Panc1 (cell line): ENCODE data around the gene DUS1L. TPM values are rescaled to one million over a fixed set of nuclear protein-coding genes. Genes with fewer than 3 reads are reported as not detected.

Source experiments
- ATAC-seq: fragments of 200-7000 bp; cut with Tn5 transposase; 2 replicates; pipeline ENCODE4 v1.9.1; 2020; ENCODE audit warnings: mild to moderate bottlenecking, moderate library complexity
- BruUV-seq: library from RNA; stranded (reverse); fragments of 400-500 nt; replicated peaks from 2 replicates; lab custom pipeline; 2021; lab: Mats Ljungman, UMichigan
- CTCF ChIA-PET: fragments of 300-600 bp; sonication (Branson Sonifier 250); formaldehyde crosslinking; loops from one replicate; lab custom pipeline; 2022; ENCODE audit warnings: antibody characterized with exemption; lab: Charles Lee
- POLR2A ChIA-PET: fragments of 300-600 bp; sonication (Branson Sonifier 250); formaldehyde crosslinking; loops from one replicate; lab custom pipeline; 2022; ENCODE audit warnings: antibody characterized with exemption; lab: Charles Lee
- DNase-seq: peaks from one replicate; pipeline ENCODE4 v3.0.0-alpha.2; 2010; ENCODE audit warnings: low read depth, low spot score
- H3K27ac ChIP-seq: 2 replicates; pipeline ENCODE4 v1.5.1; 2011; ENCODE audit warnings: mild to moderate bottlenecking, low read length, inconsistent platforms
- H3K27me3 ChIP-seq: fragments of 200-500 bp; sonication (Bioruptor generic); 2 replicates; pipeline ENCODE4 v1.6.0; 2014; ENCODE audit warnings: low read length, inconsistent platforms; ENCODE audit not compliant: control insufficient read depth, insufficient read depth
- H3K36me3 ChIP-seq: fragments of 200-500 bp; sonication (Bioruptor generic); 2 replicates; pipeline ENCODE4 v1.5.1; 2014; ENCODE audit warnings: inconsistent platforms, mild to moderate bottlenecking, low read length, moderate library complexity; ENCODE audit not compliant: control insufficient read depth, insufficient read depth
- H3K4me1 ChIP-seq: 2 replicates; pipeline ENCODE4 v1.5.1; 2011; ENCODE audit warnings: inconsistent platforms, mild to moderate bottlenecking, low read length, moderate library complexity; ENCODE audit not compliant: control insufficient read depth, insufficient read depth
- H3K4me3 ChIP-seq, 2 experiments: 2 replicates each; pipeline ENCODE4 v1.5.1; 2011 to 2012; ENCODE audit warnings: low read depth in 2 of 2, low read length in 2 of 2, mild to moderate bottlenecking in 2 of 2, inconsistent platforms in 1 of 2, moderate library complexity in 1 of 2
- H3K9me3 ChIP-seq: fragments of 200-500 bp; sonication (Bioruptor generic); 2 replicates; pipeline ENCODE4 v1.5.1; 2014; ENCODE audit warnings: low read depth, mild to moderate bottlenecking, inconsistent platforms, low read length, moderate library complexity; ENCODE audit not compliant: control insufficient read depth, insufficient read depth
- CTCF ChIP-seq: fragments of 450-650 bp; IDR thresholded peaks from 2 replicates; pipeline ENCODE4 v1.5.1; 2017; ENCODE audit warnings: mild to moderate bottlenecking
- POLR2AphosphoS5 ChIP-seq: IDR thresholded peaks from 2 replicates; pipeline ENCODE4 v1.6.1; 2012; ENCODE audit warnings: mild to moderate bottlenecking, low read depth, low read length, moderate library complexity
- REST ChIP-seq, 2 experiments: IDR thresholded peaks; 2 replicates each; pipeline ENCODE4 v1.6.1; 2011 to 2012; ENCODE audit warnings: low read depth in 2 of 2, control low read depth in 1 of 2, low read length in 1 of 2, mild to moderate bottlenecking in 1 of 2, moderate library complexity in 1 of 2; ENCODE audit not compliant: insufficient read depth in 1 of 2
- SIN3A ChIP-seq: IDR thresholded peaks from 2 replicates; pipeline ENCODE4 v1.6.1; 2012; ENCODE audit warnings: low read depth, mild to moderate bottlenecking, low read length, moderate library complexity, borderline replicate concordance; ENCODE audit not compliant: insufficient read depth
- TCF7L2 ChIP-seq: IDR thresholded peaks from 2 replicates; pipeline ENCODE4 v1.6.1; 2011; ENCODE audit warnings: mild to moderate bottlenecking, low read depth, low read length, inconsistent platforms
- in situ Hi-C: cut with HindIII; loops from 2 replicates; pipeline ENCODE4 v1.10.0; 2016; ENCODE audit warnings: low sequenced_read_pairs, low pct_unique_long_range_greater_than_20kb
- intact Hi-C: fragments of 100-400 bp; cut with micrococcal nuclease; formaldehyde crosslinking; loops from one replicate; pipeline ENCODE4 v1.10.0; 2022; ENCODE audit not compliant: unreplicated experiment
- total RNA-seq: library from RNA; stranded (reverse); gene quantifications from one replicate; pipeline ENCODE4 v1.2.1, GENCODE V29; 2021; ENCODE audit not compliant: unreplicated experiment

DUS1L gene
- total RNA-seq, 1 experiment from 2014 or later, result 115 TPM

GRCh38 chr17:82113422-82113821 lies 47.8 kb upstream of the DUS1L start:
- H3K27ac ChIP-seq, result no peak overlapping the region
- no peak overlapping the region for H3K4me3 ChIP-seq
- no peak for DNase-seq
- intact Hi-C loops, result no loop called here
- ATAC-seq, result no peak
- TF ChIP-seq CTCF, result no peak
- no peak for TF ChIP-seq POLR2AphosphoS5
- TF ChIP-seq SIN3A, result no peak
- no peak for TF ChIP-seq TCF7L2
- no peak for TF ChIP-seq REST (IDR thresholded peaks at IDR 0.05; ENCODE audit: insufficient read depth in 1 of 2, low read depth in 2 of 2, low read length in 1 of 2)
- POLR2A ChIA-PET, result no interaction called here
- CTCF ChIA-PET, result interaction anchor here (0.6 kb wide), 1 partner anchor 14 kb away, joined by 3 read pairs; no protein-coding TSS in a partner anchor
- BruUV-seq, result no TSS peak
- in situ Hi-C loops, result no loop called here
- H3K4me1 ChIP-seq, result no peaks in the 10 kb centered on the region
- H3K27me3 ChIP-seq, result no peaks in the 10 kb centered on the region
- no peaks in the 10 kb centered on the region for H3K36me3 ChIP-seq
- no peaks in the 10 kb centered on the region for H3K9me3 ChIP-seq

- Histone ChIP-seq H3K27ac (no peak overlapping the region), H3K27me3 (no peaks in the 10 kb centered on the region), H3K4me3 (no peak overlapping the region), H3K36me3 (no peaks in the 10 kb centered on the region), H3K9me3 (no peaks in the 10 kb centered on the region), H3K4me1 (peaks cover 2% of the 10 kb centered on the region; the same call in 1 of the 2 replicates)
- no peak for TF ChIP-seq POLR2AphosphoS5
- no peak for TF ChIP-seq SIN3A
- TF ChIP-seq CTCF, result no peak
- no peak for TF ChIP-seq REST (IDR thresholded peaks at IDR 0.05; ENCODE audit: insufficient read depth in 1 of 2, low read depth in 2 of 2, low read length in 1 of 2)
- no peak for TF ChIP-seq TCF7L2
- DNase-seq (no peak), ATAC-seq (no peak)
- POLR2A ChIA-PET, result no interaction called here
- CTCF ChIA-PET, result interaction anchor here (0.6 kb wide), 1 partner anchor 14 kb away, joined by 3 read pairs; no protein-coding TSS in a partner anchor
- no TSS peak for BruUV-seq
- intact Hi-C loops (no loop called here), in situ Hi-C loops (no loop called here)
Measured at GRCh38 chr17:82112914-82113311, 47.3 kb upstream of the DUS1L start.
